Measurements from ENCODE around the gene TM7SF2.

DNA sequence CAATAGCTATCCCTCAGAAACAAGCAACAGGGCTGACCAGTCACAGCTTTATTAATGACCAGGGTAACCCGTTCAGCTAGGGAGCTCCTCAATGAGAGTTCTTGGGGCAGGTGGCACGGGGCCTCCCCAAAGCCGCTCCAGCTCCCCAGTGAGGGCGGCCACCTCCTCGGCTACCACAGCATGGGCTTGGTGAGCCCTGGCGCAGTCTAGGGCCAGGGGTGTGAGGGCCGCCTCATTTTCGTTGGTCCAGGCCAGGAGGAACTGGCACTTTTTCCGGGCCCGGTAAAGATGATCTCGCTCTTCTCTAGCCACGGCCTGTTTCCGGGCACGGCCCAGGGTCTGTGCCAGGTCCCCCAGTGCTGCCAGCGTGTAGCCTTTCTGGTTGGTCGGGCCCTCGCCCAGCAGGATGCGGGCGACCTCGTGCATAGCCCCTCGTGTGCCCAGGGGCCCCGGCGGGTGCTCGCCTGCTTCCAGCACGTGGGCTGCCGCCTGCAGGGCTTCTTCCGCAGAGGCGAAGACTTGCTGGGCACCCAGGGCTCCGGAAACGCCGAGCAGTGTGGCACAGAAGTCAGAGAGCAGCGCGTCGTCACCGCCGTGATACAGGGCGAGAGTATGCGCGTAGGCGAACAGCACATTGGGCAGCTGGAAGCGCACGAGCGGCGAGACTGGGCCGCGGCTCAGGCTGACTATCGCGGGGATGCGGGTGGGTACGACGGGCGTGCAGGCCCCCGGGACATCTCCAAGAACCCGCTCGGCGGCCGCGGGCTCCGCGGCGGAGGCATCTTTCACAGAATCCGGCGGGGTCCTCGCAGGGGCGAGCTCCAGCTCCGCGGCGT, 4.9 kb downstream of the TM7SF2 start:
- TF ChIP-seq POLR2A (IDR thresholded peaks at IDR 0.05; ENCODE audit: low read depth, low read length) (no peak), TAF1 (IDR thresholded peaks at IDR 0.05; ENCODE audit: borderline replicate concordance, low read depth, low read length) (no peak)
